GM21717 (cell line): ENCODE data around the gene ZBTB20.

Source experiments
- ATAC-seq: cut with Tn5 transposase; IDR thresholded peaks from one replicate; pipeline ENCODE4 v1.9.1; 2021; ENCODE audit warnings: mild to moderate bottlenecking, moderate library complexity; ENCODE audit not compliant: unreplicated experiment

The ZBTB20 gene

DNA sequence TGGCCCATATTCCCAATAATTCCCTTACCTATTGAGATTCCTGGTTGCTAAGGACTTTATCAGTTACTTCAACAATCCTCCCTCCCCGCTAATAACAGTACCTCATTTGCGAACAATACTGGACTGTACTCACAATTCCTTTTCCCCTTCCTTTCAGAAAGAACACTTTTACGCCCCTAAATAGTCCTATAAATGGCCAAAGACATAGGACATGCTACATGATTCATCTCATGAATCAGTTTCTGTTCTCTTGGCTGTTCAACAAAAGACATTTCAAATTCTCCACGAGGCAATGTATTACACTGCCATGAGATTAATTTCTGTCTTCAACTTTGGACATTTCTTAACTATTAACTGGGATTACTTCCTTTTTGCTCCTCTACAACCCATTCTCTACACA lies 588.8 kb downstream of the ZBTB20 start:
- ATAC-seq: no peak

DNA sequence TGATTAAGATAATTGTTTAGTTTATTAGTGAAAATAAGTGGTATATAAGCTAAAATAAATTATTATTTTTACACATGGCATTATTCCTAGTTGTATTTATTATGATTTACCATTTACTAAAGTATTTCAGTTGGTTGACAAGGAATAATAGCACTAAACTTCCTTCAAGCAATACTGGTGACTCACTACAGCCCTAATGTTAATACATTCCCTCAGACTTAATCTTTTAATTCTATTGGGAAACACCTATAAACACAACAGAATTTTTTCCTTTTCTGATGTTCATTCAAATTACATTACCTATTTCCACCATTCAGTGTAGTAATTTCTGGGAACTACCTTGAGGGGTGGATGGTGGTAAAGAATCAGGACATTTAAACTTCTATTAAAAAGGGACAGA lies 589.3 kb downstream of the ZBTB20 start:
- no peak for ATAC-seq

DNA sequence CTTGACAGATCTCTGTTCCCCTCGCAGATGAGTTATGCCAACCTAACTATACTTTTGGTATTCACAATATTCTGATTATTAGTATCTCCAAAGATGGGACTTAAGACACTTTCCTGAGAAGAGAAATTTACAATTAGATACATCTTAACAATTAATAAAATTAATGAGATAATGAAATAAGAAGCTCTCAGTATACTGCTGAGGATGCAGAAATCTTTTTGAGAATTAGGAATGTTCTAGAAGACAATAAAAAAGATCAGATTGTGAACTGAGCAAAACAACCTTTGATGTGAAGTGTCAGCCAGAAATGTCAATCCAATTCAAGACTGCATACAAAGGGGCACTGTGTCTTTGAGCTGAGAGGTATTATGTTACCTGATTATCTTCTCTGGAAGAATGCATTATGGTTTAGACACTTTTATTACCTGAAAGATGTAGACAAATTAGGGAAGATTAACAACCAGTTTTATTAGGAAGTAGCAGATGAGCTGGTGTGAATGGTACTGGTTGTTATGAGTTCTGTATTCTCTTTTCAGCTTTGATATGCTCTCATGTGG lies 590.4 kb downstream of the ZBTB20 start:
- ATAC-seq: no peak

DNA sequence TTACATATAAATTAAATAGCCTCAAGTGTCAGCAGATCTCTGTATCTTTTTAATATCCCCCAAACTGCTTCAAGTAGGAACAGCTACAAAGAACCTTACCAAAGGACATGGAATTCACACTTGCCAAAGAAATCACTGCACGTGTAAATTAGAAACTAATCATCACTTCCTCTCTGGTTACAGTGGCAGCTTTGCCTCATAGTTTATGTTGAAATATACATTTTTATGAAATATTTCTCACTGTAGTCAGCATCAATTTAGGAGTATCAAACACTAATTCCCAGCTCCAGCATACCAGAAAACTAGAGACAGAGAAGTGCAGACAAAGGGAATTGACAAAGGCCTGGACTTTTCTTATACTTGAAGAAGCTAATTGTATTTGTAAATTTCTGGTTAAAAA lies 592.4 kb downstream of the ZBTB20 start:
- ATAC-seq: no peak

DNA sequence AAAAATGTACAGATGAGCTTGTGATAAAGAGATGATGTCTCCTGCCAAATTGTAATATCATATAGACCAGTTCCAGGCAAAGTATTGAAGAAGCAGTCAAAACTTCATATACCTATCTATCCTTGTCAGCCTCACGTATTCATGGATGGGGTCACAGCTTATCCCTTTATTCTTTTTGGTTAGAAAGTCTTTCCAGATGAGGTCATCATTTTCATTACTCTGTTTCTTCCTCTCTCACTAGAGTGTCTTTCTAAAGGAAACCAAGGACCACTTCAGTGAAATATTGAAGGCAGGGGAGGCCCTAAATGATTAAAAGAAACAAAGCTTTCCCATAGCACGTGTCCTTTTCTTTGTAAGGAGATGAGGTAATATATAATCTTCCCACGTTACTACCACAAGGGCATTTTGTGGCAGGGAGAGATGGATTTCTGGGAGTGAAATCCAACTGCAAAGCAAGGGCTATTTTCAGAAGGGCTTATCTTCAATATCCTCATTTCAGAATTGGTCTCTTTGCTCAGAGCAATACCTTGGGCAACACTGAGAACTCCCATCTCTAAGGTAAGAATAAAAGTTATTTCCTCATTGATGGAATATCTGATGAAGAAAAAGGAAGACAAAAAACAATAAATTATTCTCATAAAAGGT lies 593.0 kb downstream of the ZBTB20 start:
- ATAC-seq: no peak

DNA sequence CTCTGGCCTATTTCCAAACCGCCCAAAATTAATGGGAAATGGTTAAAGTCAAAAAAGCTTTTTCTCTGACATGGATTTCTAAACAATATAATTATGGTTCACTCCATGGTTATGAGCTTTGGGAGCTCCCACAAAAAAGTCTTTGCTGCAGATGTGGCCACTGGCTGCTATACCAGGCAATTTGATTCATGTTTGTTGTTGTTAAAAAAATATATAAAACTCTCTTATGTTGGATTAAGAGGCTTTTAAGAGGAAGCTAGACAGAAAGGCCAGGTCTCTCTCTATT lies 594.6 kb downstream of the ZBTB20 start:
- ATAC-seq: no peak

DNA sequence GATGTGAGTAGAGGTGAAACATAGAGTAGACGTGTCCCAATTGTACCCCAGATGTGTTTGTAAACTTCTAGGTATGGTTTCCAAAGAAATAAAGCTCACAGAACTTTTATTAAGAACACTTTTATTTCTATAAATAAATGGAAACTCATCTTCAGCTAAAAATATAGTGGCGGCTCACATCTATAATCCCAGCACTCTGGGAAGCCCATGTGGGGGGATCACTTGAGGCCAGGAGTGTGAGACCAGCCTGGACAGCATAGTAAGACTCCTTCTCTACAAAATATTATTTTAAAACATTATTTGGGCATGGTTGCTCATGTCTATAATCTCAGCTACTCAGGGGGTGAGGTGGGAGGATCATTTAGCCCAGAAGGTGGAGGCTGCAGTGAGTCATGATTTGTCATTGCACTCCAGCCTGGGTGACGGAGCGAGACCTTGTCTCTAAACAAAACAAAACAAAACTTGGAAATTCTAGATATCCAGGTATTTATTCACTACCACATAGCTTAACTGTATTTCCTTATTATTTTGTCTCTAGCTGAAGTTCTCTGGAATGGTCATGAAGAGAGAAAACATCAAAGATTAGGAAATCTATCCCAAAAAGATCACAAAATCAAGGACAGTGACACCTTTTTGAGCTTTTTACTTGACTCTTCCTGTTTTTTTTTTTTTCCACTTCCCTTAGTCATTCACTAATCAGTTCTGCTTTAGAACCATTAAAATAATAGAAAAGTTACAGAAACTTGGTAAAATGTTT lies 595.1 kb downstream of the ZBTB20 start:
- ATAC-seq: no peak

DNA sequence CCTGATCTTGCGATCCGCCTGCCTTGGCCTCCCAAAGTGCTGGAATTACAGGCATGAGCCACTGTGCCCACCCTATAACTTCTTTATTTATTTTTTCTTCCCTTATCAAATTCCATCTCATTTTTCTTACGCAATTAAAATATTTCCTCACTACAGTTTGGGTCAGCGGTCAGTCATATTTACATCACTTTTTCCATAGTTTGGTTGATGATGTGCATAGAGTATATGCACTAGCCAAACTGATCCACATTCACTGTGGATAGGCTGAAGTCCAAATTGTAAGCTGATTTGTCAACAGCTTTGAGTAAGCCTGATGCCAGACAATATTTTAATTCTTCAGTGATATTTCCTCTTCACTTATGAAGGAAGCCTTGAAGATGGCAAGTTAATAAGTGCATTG lies 596.9 kb downstream of the ZBTB20 start:
- ATAC-seq: no peak

DNA sequence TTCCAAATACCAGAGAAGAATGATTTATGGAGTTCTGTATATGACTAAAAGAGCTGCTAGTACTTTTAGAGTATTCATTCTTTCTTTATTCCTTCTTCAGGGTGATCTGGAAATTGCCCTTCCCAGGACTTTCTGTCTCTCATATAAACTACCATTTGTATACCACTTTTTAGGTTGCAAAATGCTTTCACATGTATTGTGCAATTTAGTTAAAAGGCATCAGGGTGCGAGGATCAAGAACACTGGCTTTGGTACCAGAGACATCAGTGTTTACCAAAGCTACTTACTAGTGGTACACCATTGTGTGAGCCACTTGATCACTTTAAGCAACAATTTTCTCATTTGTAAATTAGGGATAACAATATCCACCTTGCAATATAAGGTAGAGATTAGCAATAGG lies 601.9 kb downstream of the ZBTB20 start:
- ATAC-seq: no peak

DNA sequence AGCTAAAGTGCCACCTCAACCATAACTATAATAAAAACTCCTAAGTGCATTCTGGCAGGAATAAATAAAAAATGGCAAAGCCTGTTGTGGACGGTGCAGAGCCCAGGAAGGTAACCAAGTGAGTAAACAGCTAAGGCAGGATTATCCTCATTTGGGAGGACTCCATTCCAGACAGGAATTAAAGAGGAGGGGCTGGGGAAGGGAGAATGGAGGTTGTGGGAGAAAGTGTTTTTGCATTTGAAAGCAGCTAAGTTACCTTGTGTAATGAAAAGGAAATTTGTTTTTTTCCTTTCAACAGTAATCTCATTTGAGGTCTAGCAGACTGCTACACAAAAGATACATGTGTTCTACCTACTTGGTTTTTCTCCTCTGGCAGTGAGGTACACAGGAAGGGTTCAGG lies 604.7 kb downstream of the ZBTB20 start:
- no peak for ATAC-seq

DNA sequence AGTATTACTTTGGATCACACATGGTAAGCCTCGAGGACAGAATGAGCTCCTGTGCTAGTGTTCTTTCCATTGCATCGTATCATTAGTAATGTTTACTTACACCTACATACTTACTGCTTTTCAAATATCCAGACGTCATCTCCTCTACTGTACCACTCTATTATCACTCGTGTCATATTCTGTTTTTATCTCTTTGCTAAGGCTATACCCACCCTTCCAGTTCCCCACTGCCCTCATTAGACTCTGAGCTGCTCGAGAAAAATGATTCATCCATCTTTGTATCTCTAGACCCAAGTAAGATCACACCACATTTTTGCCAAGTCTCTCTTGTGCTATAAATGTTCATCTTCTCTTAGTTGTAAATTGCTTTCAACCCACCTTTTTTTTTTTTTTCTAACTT lies 607.6 kb downstream of the ZBTB20 start:
- no peak for ATAC-seq

DNA sequence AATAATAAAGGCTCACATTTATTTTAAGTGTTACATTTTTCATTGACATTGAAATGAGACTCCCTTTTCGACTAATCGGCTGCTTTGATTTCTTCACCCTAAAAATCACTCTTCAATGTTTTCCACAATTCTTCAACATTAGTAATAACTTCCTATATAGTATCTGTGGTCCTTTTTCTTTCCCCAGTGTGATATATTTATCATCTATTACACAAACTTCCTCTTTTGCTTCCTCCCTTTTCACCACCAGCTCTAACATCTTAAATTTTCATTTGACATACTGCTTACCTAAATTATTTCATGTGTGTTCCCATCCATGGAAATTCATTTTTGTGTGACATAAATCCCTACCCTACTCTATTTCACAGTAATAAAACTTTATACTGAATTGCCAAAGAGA lies 608.9 kb downstream of the ZBTB20 start:
- no peak for ATAC-seq

DNA sequence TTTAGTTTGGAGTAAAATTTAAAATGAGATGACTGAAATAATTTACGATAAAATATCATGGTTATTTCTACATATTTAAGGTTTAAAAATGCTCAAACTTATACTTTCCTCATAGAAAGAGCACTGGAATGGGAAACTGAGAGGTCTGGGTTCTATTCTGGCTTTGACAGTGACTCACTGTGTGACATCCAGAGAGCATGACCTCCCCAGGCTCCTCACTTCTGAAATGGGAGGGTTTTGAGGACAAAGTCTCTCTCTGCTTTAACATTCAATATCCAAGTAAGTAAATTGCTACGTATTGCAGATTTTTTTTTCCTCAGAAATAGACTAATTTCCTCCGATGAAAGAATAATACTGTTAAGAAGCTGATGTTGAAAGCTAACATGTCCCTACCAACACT lies 618.6 kb downstream of the ZBTB20 start:
- ATAC-seq: no peak

DNA sequence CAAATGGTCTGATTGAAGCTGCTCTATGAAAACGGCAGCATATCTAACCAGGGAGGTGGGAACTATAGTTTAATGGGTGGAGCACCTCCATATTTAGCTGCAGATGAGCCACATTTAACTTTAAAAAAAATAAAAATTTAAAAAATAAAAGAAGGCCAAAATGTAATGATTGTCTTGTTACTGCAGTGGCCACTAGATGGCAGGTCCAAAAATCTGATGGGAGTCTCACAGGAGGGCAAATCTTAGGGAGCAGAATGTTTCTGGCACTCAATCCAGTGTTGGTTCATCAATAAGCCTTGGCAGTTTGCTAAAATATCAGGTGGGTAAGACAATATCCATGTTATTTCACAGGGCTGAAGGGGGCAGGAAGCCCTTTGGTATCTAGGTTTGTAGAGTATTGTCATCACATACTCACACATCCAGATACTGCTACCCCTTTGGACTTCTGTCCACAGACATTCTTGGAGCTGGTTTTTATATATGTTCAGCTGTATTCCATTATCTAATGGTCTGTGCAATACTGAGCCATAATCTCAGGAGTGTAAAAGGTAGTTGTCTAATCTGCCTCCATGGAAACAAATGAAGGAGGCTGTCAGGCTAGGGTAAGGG lies 619.9 kb downstream of the ZBTB20 start:
- ATAC-seq: no peak

DNA sequence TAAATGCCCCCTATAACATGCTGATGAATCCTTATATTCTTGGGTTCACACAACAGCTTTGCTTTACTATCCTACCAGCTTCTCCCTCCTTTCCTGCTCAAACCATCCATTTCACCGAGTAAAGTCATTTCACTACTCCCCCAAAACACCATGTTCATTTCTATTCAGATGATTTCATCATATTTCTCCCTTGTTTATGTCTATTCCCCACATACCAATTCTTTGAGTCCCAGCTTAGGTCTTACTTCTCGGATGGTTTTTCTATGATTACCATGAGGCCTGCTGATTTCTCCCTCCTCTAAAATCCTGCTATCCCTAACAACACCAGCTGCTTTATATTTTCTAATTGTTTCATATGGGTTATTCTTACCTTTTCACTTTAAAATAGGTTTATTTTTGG lies 621.8 kb downstream of the ZBTB20 start:
- ATAC-seq: no peak

DNA sequence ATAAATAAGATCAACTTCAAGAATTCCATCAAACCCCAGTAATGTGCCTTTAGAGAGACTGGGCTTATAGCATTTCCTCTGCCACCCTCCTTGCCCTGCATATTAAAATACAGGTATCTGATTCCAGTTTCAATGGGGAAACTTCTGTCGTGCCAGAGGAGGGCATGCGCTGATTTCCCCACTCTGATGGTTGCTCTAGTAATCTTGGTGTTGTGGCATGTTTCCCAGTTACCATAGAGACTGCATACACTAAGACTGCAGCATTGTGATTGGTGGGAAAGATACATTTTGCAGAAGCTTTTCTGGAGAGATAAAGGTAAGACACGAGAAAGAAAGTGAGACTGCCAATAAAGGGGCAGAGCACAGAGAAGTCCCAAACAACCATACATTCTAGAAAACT lies 627.7 kb downstream of the ZBTB20 start:
- no peak for ATAC-seq

DNA sequence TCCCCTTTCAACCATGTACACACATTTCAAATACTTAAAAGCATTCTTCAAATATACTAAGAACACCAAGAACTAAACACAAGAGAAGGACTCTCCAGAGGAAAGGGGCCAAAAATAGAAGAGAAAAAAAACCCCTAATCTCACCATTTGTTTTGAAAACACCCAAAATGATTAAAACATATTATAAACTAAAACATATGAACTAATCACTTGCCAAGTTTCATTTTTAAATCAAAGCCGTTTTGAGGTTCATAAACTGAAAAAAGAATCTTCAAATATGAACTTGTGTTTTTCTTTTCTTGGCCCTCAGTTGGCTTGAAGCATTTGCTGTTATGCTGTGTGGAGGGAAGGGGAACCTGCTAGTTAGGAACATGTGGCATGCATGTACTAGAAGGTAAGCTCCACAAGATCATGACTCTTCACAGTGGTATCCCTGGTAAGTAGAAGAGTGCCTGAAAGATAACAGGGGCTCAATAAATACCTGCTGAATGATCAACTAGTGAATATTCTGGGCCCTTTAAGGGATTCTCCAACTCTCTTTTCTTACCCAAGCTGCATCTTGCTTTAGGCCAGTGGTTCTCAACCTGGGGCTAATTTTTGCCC lies 628.8 kb downstream of the ZBTB20 start:
- ATAC-seq: no peak

DNA sequence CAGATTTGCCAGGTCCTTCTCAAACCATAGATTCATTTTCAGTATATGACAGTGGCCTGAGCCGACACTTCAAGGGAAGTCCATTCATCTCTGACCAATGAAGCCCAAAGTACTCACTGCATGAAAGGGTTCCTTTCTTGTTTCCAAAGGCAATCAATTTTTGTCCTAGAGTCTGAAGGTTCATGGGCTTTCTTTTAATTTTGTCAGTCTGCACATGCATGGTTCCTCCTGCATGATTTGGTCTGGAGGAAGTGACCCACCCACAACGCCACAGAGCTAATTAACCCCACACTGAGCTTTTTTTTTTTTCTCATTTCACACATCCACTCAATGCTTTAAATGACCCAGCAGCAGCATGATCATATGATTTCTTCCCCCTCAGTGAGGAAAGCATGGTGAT lies 636.9 kb downstream of the ZBTB20 start:
- ATAC-seq: no peak

DNA sequence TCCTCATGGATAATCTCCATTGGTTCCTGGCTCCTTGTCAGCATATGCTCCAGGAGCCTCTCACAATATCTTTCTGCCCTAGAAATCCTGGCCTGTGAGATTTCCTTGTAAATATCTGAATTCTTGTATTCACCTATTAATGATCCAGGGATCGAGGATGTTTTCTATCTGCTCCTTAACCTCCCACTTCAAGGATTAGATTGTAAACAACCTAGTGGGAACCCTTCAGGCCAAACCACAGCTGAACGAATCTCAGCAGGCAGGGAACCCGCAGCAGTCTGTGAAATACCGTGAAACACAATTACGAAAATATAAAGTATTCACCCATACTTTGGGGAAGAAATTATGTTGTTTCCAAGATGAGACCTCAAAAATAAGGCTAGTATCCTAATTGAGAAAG lies 637.3 kb downstream of the ZBTB20 start:
- ATAC-seq: no peak

DNA sequence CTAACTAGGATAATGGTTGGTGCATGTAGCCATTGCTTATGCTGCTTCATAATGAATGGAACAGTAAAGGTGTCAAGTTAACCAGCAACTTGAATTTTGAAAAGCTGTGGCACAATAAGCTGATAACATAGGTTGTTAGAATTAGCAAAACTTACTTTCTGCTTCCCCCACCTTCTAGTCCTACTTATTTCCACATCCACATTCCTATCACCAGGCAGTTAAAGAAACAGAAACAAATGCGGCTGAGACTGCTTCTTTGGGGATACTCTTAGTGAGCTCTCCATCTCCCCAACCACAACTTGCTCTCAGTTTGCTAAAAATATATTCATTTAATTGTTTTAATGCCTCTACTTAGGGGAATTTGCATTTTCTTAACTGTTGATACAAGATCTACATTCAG lies 638.1 kb downstream of the ZBTB20 start:
- ATAC-seq: no peak

DNA sequence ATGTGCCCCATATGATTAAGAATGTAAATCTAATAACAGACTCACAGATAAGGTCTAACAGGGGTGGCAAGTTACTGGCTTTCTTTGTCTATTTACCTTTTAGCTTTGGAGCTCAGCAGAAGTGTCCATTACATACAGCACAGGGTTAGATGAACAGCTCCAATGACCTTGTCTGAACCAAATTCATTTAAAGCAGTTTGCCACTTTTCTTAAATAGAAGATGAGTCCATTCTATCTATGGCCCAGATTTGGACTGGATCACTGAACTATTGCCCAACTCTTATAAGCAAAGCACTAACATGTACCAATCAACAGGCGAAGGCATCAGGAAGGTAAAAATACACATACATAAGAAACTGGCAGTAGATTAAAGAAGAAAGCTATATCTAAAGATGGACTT lies 638.9 kb downstream of the ZBTB20 start:
- no peak for ATAC-seq
